SK-N-SH (cell line): ENCODE measurements around the gene KRTAP6-1. TPM values are rescaled to one million over a fixed set of nuclear protein-coding genes. Genes with fewer than 3 reads are reported as not detected.
A peak's percentile ranks its signal among the peaks of the same experiment; 100 is the strongest.

Experiments used
- CTCF ChIA-PET: fragments of 300-600, 350-600 bp; formaldehyde crosslinking; extraction: SDS; loops from one replicate; lab custom pipeline; 2021; lab: Yijun Ruan, JAX
- POLR2A ChIA-PET: fragments of 350-600 bp; sonication (Branson Sonifier 250); formaldehyde crosslinking; extraction: SDS; loops from one replicate; lab custom pipeline; 2020; ENCODE audit warnings: antibody characterized with exemption, inconsistent platforms; lab: Yijun Ruan, JAX
- DNase-seq: peaks from one replicate; pipeline ENCODE4 v3.0.0; 2012
- H2AFZ ChIP-seq: fragments of 200-600 bp; sonication (generic); 2 replicates; pipeline ENCODE4 v1.8.1; 2016; ENCODE audit warnings: antibody characterized with exemption, mild to moderate bottlenecking, low read depth
- H3F3A ChIP-seq: fragments of 200-600 bp; sonication (generic); replicated peaks from 2 replicates; pipeline ENCODE3; 2016; ENCODE audit warnings: antibody characterized with exemption, mild to moderate bottlenecking; ENCODE audit not compliant: insufficient read depth
- H3K27ac ChIP-seq, 2 experiments: fragments of 200-500 bp in 1 of 2; fragments of 200-600 bp in 1 of 2; sonication (Bioruptor generic) in 1 of 2; sonication (generic), shearing (Covaris generic) in 1 of 2; 2 replicates each; pipeline versions ENCODE4 v1.5.1 to v1.6.1; 2014 to 2016; ENCODE audit warnings: low read depth in 2 of 2, inconsistent platforms in 1 of 2, low read length in 1 of 2, mild to moderate bottlenecking in 1 of 2, mixed read lengths in 1 of 2
- H3K27me3 ChIP-seq: fragments of 200-600 bp; sonication (generic), shearing (Covaris generic); 2 replicates; pipeline ENCODE4 v1.6.1; 2016; ENCODE audit warnings: mixed run types; ENCODE audit not compliant: insufficient read depth
- H3K36me3 ChIP-seq, 2 experiments: fragments of 200-500 bp in 1 of 2; fragments of 200-600 bp in 1 of 2; sonication (Bioruptor generic) in 1 of 2; sonication (generic) in 1 of 2; replicated peaks in 1 of 2; 2 replicates each; pipeline versions ENCODE3 to v1.5.1; 2014 to 2016; ENCODE audit warnings: low read length in 1 of 2, mild to moderate bottlenecking in 1 of 2; ENCODE audit not compliant: insufficient read depth in 2 of 2, control insufficient read depth in 1 of 2
- H3K4me1 ChIP-seq, 2 experiments: fragments of 200-500 bp in 1 of 2; fragments of 200-600 bp in 1 of 2; sonication (Bioruptor generic) in 1 of 2; sonication (generic), shearing (Covaris generic) in 1 of 2; 2 replicates each; pipeline versions ENCODE4 v1.5.1 to v1.6.1; 2014 to 2016; ENCODE audit warnings: low read depth in 1 of 2, low read length in 1 of 2, mixed run types in 1 of 2; ENCODE audit not compliant: insufficient read depth in 2 of 2, control insufficient read depth in 1 of 2
- H3K4me2 ChIP-seq: fragments of 200-600 bp; sonication (generic), shearing (Covaris generic); 2 replicates; pipeline ENCODE4 v1.6.1; 2017; ENCODE audit warnings: mixed run types
- H3K4me3 ChIP-seq, 2 experiments: fragments of 200-500 bp in 1 of 2; fragments of 200-600 bp in 1 of 2; sonication (Bioruptor generic) in 1 of 2; sonication (generic), shearing (Covaris generic) in 1 of 2; 2 replicates each; pipeline versions ENCODE4 v1.5.1 to v1.8.1; 2014 to 2016; ENCODE audit warnings: low read depth in 2 of 2, inconsistent platforms in 1 of 2, low read length in 1 of 2, mild to moderate bottlenecking in 1 of 2, mixed read lengths in 1 of 2, moderate library complexity in 1 of 2
- H3K79me2 ChIP-seq: fragments of 200-600 bp; sonication (generic); 2 replicates; pipeline ENCODE4 v1.8.1; 2017; ENCODE audit warnings: mild to moderate bottlenecking; ENCODE audit not compliant: insufficient read depth
- H3K9ac ChIP-seq: fragments of 200-600 bp; sonication (generic); 2 replicates; pipeline ENCODE4 v1.6.1; 2017; ENCODE audit warnings: mixed run types
- H3K9me2 ChIP-seq: fragments of 200-600 bp; sonication (generic); 2 replicates; pipeline ENCODE4 v1.6.1; 2017; ENCODE audit warnings: mixed run types
- H3K9me3 ChIP-seq: fragments of 200-600 bp; sonication (generic); 2 replicates; pipeline ENCODE4 v1.6.1; 2017; ENCODE audit warnings: mixed run types, mild to moderate bottlenecking, moderate library complexity
- H4K20me1 ChIP-seq: fragments of 200-600 bp; sonication (generic); 2 replicates; pipeline ENCODE4 v1.6.1; 2017; ENCODE audit warnings: mild to moderate bottlenecking, mixed run types; ENCODE audit not compliant: insufficient read depth
- MAX ChIP-seq: IDR thresholded peaks from 2 replicates; pipeline ENCODE4 v1.4.0; 2012; ENCODE audit warnings: low read depth
- NFIC ChIP-seq: IDR thresholded peaks from 2 replicates; pipeline ENCODE4 v1.4.0; 2012; ENCODE audit warnings: borderline replicate concordance
- NRF1 ChIP-seq: IDR thresholded peaks from 2 replicates; pipeline ENCODE4 v1.6.1; 2012; ENCODE audit warnings: low read depth, mild to moderate bottlenecking, low read length
- PBX3 ChIP-seq: IDR thresholded peaks from 2 replicates; pipeline ENCODE4; 2012
- RAD21 ChIP-seq: IDR thresholded peaks from 2 replicates; pipeline ENCODE4 v1.6.1; 2012; ENCODE audit warnings: mild to moderate bottlenecking, low read length
- REST ChIP-seq: IDR thresholded peaks from 2 replicates; pipeline ENCODE4 v1.6.1; 2012; ENCODE audit warnings: mild to moderate bottlenecking, low read depth, low read length, moderate library complexity
- WGBS: methylation state at CpG from one replicate; pipeline ENCODE4 v1.1.6; 2017; ENCODE audit warnings: low lambda C conversion rate; 5-methylcytosine and 5-hydroxymethylcytosine counted together
- polyA plus RNA-seq, 3 experiments: library from polyadenylated mRNA; depleted of rRNA; stranded (reverse); fragments of >200 nt; gene quantifications; 2 replicates each; pipeline ENCODE4 v1.2.3, GENCODE V29; 2012

The KRTAP6-1 gene
- polyA plus RNA-seq, 1 of the 3 experiments (the other 2 are of a cell fraction), result not detected

DNA sequence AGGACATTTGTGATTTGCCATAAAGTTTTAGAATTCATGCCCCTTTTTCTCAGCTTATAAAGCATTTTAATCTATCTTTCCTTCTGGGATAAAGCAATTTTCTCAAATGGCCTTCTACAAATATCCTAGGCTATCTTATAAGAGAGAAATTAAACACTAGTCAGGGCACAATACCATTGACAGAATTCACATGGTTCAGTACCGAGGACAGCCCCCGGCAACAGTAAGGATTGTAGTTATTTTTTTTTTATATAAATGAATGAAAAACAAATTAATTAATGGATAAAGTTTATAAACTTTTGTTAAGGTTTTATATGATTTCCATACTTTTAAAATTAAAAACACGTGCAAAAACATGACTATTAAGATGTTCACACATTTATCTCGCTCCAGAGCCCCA, 14.4 kb upstream of the KRTAP6-1 start:
- Histone ChIP-seq H3K79me2 (no peaks in the 10 kb centered on the region), H3K27me3 (no peaks in the 10 kb centered on the region), H3K9ac (no peak overlapping the region), H3K4me2 (no peak overlapping the region), H4K20me1 (no peaks in the 10 kb centered on the region), H3K9me2 (no peaks in the 10 kb centered on the region)
- CTCF ChIA-PET, result no interaction called here
- 8% methylated on average over 4 of the region's 4 CpGs for WGBS
- TF ChIP-seq RAD21 (no peak), NFIC (no peak), PBX3 (no peak), REST (peak; percentile 85; the same call in 1 of the 2 replicates)
- TF ChIP-seq, all 33 proteins: peak for 1
- H3K4me3 ChIP-seq, result no peak overlapping the region
- POLR2A ChIA-PET, result no interaction called here
- no peaks in the 10 kb centered on the region for H3F3A ChIP-seq
- DNase-seq, result no peak
- H3K27ac ChIP-seq, result no peak overlapping the region
- no peak overlapping the region for H2AFZ ChIP-seq
- H3K4me1 ChIP-seq, result no peaks in the 10 kb centered on the region
- no peaks in the 10 kb centered on the region for H3K9me3 ChIP-seq
- no peaks in the 10 kb centered on the region for H3K36me3 ChIP-seq

GRCh38 chr21:30625449-30626165, 11.9 kb upstream of the KRTAP6-1 start:
- DNase-seq, result no peak
- no peak overlapping the region for H2AFZ ChIP-seq
- H3K9ac ChIP-seq, result no peak overlapping the region
- no peak overlapping the region for H3K27ac ChIP-seq
- CTCF ChIA-PET, result no interaction called here
- H3K79me2 ChIP-seq, result no peaks in the 10 kb centered on the region
- H3K27me3 ChIP-seq, result no peaks in the 10 kb centered on the region
- H3K4me1 ChIP-seq, result no peaks in the 10 kb centered on the region
- H4K20me1 ChIP-seq, result no peaks in the 10 kb centered on the region
- TF ChIP-seq NRF1 (no peak), MAX (no peak), NFIC (no peak)
- POLR2A ChIA-PET, result no interaction called here
- H3K4me3 ChIP-seq, result no peak overlapping the region
- H3K4me2 ChIP-seq, result no peak overlapping the region
- H3K36me3 ChIP-seq, result no peaks in the 10 kb centered on the region
- H3K9me2 ChIP-seq, result no peaks in the 10 kb centered on the region
- H3F3A ChIP-seq, result no peaks in the 10 kb centered on the region
- H3K9me3 ChIP-seq, result no peaks in the 10 kb centered on the region
- WGBS, result 7% methylated on average over 4 of the region's 4 CpGs
